Mammary epithelial cell (primary cell): ENCODE data around the gene CRABP2.

ENCODE experiments used
- CTCF ChIP-seq, 2 donors: IDR thresholded peaks in 1 of 2; conservative IDR thresholded peaks in 1 of 2; 2 replicates each; pipeline ENCODE4 v1.5.1; 2011 to 2012; ENCODE audit warnings: inconsistent platforms in 2 of 2, low read length in 2 of 2, mild to moderate bottlenecking in 2 of 2, control low read depth in 1 of 2, low read depth in 1 of 2; ENCODE audit not compliant: insufficient read depth in 1 of 2; ENCODE audit errors: extremely low read depth in 1 of 2
- EZH2 ChIP-seq: IDR thresholded peaks from 2 replicates; pipeline ENCODE4 v1.6.1; 2012; ENCODE audit warnings: low read length, inconsistent platforms, borderline replicate concordance

- TF ChIP-seq CTCF (conservative IDR thresholded peaks at IDR 0.05 in 1 of 2, IDR thresholded peaks at IDR 0.05 in 1 of 2; ENCODE audit: extremely low read depth in 1 of 2, insufficient read depth in 1 of 2, low read depth in 1 of 2, low read length in 2 of 2): no peak
- TF ChIP-seq EZH2: no peak
These were observed 44.2 kb upstream of the CRABP2 start for GRCh38 chr1:156749419-156750118.
